Left cardiac atrium (tissue), 4 donors: ENCODE measurements around the gene ZKSCAN8. TPM values are rescaled to one million over a fixed set of nuclear protein-coding genes. Genes with fewer than 3 reads are reported as not detected.
A peak's percentile ranks its signal among the peaks of the same experiment; 100 is the strongest.

Source experiments
- ATAC-seq, 2 donors: fragments of 200-7000 bp; cut with Tn5 transposase; one replicate each; pipeline ENCODE4 v1.9.1; 2020; ENCODE audit warnings: mild to moderate bottlenecking in 2 of 2, moderate library complexity in 2 of 2
- DNase-seq: peaks from one replicate; pipeline ENCODE4 v3.0.0-alpha.2; 2020
- intact Hi-C, 2 donors: fragments of 100-400 bp; cut with DNase I; formaldehyde crosslinking; loops; one replicate each; pipeline versions ENCODE4 v1.14.1 to v1.15.1; 2022 to 2023
- total RNA-seq, 2 donors: library from RNA; stranded (reverse); fragmentation: NEBNext Ultra II Directional; extraction: Animal tissue kit (Norgen Biotek cat#: 25700); gene quantifications; one replicate each; pipeline ENCODE4 v1.2.1, GENCODE V29; 2021
- donor health status: DM: no; HTN: yes; CAD: no.
- donor health status: DM: no; HTN: yes; CAD: no; lungs with severe emphysema.
- donor health status: DM: yes; HTN: yes; CAD: no.
- donor health status: Dilated cardiomyopathy.

The ZKSCAN8 gene
- total RNA-seq, 2 donors from 2014 or later: 10.8 to 15.8 TPM

DNA sequence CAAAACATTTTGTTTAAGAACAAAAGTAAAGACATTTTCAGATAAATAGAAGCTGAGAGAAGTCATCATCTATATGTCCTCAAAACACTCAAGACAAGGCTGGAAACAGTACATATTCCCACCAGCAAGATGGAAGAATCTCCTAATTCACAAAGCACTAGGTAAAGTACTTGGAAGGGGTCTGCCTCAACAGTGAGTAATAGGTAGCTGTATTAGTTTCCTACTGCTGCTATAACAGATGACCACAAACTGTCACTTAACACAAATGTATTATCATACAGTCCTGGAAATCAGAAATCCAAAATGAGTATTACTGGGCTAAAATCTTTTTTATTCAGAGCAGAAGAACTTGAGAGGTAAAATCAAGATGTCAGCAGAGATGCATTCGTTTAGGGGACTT, 40.6 kb downstream of the ZKSCAN8 start:
- no peak for DNase-seq
- intact Hi-C loops: no loop called here
- no peak for ATAC-seq

- no peak for DNase-seq
- no peak for ATAC-seq
- intact Hi-C loops: no loop called here
Measured at GRCh38 chr6:28188111-28188979, 46.7 kb downstream of the ZKSCAN8 start.

- no peak for ATAC-seq
- DNase-seq: no peak
- intact Hi-C loops: no loop called here
Measured at GRCh38 chr6:28200020-28200419, 58.3 kb downstream of the ZKSCAN8 start.

GRCh38 chr6:28203201-28203600, 61.5 kb downstream of the ZKSCAN8 start:
- no peak for ATAC-seq
- intact Hi-C loops: no loop called here
- no peak for DNase-seq

GRCh38 chr6:28205879-28206278, 64.2 kb downstream of the ZKSCAN8 start:
- ATAC-seq: no peak
- DNase-seq: no peak
- intact Hi-C loops: no loop called here

DNA sequence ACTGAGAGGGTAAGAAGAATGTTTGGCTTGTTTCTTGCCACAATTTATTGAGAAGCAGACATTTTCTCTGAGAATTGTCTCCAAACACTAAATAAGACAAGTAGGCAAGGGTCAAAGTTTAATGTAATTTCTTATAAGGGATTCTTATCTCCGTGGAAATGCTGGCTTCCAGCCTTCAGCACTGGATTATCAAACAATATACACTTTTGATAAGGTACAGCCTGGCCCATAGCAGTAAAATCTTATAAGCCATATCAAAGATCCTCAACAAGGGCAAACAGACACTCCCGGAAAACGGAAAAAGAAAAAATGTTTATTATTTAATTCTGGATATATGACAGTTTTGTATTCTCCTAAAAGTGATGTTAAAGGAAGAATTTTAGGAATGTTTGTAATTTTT, 64.8 kb downstream of the ZKSCAN8 start:
- no peak for DNase-seq
- ATAC-seq: no peak
- intact Hi-C loops: no loop called here

DNA sequence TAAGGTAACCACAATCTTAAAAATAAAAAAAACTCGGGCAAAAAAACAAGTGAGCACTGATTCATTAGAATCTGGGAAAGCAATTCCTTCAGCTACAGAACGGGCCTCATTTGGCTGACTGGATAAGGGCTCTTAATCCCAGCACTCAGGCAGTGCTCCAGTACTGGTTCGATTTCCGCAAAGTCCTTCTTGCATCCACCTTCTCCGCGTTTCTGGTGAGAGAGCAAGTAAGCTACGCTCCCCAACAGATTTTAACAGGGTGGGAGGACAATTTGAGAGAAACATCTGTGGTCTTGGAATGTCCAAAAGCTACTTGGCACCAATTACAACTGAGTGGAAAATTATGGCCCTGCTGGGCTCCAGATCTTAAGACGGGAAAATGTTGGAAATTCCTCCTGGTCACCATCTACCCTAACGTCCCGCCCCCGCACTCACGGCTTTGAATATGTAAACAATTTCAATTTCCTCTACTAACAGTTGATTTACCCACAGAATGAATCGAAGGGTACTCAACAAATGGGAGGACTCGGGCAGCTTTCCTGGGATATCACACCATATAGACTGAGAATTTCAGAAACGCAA, 65.3 kb downstream of the ZKSCAN8 start:
- DNase-seq (no peak), ATAC-seq (no peak)
- intact Hi-C loops: no loop called here

DNA sequence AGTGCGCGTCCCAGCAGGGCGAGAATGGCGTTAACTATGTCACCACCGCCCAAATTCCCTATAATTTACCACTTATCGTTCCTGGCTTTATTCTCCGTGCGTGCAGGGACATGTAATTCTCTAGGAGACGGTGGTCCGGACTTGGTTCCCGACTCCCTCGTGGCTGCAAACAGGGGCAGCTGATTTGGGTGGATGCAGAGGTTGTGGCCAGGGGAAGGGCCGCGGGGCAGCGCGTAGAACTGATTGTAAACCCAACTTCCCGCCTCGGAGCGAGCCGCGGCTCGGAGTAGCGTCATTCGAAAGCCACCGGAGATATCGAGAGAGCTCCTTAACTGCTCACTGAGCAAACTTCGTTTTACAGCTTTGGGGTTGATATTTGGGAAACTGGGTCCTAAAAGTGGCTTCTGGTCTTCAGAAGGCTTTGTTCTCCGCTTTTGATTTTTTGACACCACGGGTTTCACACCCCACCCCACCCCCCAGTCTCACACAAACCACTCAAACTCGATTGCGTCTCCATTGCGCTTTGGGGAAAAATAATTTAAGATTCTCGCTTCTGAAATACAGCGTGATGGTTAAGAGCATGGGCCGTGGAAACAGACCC, 65.9 kb downstream of the ZKSCAN8 start:
- intact Hi-C loops: no loop called here
- ATAC-seq (peak in 1 of 2 donors; percentile 47), DNase-seq (no peak)

DNA sequence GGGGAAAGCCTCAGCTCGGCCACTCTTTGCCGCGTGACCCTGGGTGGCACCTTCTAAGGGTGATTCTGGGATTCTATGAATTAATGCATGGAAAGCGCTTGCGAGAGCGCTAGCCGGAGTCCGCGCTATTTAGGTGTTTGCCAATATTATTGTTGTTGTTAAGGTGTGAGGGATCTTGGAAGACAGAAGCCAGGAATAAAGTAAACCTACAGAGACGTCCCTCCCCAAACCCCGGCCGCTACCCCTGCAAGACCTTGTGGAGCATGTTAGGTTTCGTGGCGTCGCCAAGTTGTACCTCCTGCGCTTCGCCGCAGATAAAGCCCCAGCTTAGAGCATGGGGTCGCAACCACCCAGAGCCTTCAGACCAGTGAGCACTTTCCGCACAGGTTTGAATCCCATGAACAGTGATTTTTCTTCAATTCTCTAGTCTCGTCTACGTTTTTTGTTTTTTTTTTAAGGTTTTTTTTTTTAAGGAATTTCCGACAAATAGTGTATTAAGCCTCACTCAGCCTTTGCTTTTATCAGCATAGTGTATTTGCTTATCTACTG, 66.5 kb downstream of the ZKSCAN8 start:
- no peak for ATAC-seq
- intact Hi-C loops: no loop called here
- DNase-seq: no peak

Other genes starting within 250 kb of the ZKSCAN8 start
- not detected for gene OR2B2, start 229.5 kb upstream of the ZKSCAN8 start, total RNA-seq
- not detected for gene OR2B6, start 184.6 kb upstream of the ZKSCAN8 start, total RNA-seq
- gene ZNF165, start 61.3 kb upstream of the ZKSCAN8 start, total RNA-seq: under 1 TPM; 0.24 to 0.44 TPM
- 1 to 10 TPM; 2.4 TPM for gene ZSCAN16, start 17.3 kb upstream of the ZKSCAN8 start, total RNA-seq
- 1 to 10 TPM; 9.2 to 9.6 TPM for gene ZSCAN9, start 83.4 kb downstream of the ZKSCAN8 start, total RNA-seq
- gene ZKSCAN4, start 110.4 kb downstream of the ZKSCAN8 start, total RNA-seq: 1 to 10 TPM; 2.3 to 3.1 TPM
- gene NKAPL, start 117.4 kb downstream of the ZKSCAN8 start, total RNA-seq: 1 to 10 TPM; 5.4 to 6.1 TPM
- gene ZSCAN26, start 125.3 kb downstream of the ZKSCAN8 start, total RNA-seq: 10 to 100 TPM in 1 of 2 donors, 1 to 10 TPM in 1; 8.8 to 11.9 TPM
- 1 to 10 TPM; 2.7 TPM for gene PGBD1, start 139.7 kb downstream of the ZKSCAN8 start, total RNA-seq
- gene ZSCAN31, start 194.3 kb downstream of the ZKSCAN8 start, total RNA-seq: 10 to 100 TPM in 1 of 2 donors, 1 to 10 TPM in 1; 8.4 to 11.4 TPM
- 1 to 10 TPM; 3.2 to 4.6 TPM for gene ZKSCAN3, start 208.1 kb downstream of the ZKSCAN8 start, total RNA-seq